HG03196 (cell line): ENCODE data around the gene FABP2.
"Not testable (repeated sequence)": the region's sequence is repeated elsewhere in the genome, so short reads cannot be mapped to it uniquely, and the experiment has no call there.

Source experiments
- ATAC-seq: cut with Tn5 transposase; IDR thresholded peaks from one replicate; pipeline ENCODE4 v1.9.1; 2021; ENCODE audit not compliant: unreplicated experiment

The FABP2 gene

DNA sequence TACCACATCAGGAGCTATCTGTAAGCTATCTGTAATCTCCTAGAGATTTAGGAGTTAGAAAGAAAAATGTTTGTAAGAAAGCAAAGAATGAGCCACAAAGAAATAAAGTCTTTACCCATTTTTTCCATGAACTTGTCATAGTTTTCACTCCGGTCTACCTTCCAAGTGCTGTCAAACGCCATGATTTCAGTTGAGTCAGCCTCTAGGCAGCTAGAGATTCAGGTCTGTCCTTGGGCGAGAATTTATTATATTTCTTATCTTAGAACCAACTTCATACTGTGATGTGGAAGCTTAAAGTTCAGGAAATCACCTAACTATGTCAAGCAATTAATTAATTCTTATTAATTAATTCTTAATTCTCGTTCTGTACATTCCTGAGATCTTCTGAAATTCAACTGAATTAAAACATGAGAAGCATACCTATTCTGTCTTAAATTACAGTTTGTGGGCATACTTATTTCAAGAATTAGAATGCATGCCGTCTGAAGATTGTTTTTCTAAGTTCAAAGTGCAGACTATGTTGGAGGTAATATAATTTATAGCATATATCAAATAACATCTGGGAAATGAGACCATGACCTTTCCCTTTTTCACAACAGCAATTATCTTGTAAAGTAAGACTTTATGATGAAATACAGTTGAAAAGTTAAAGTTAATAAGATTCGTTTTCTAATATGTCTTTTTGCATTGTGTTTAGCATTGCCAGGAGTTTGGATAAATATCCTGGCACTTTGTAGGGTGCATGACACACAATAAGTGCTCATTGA, at the start of gene FABP2:
FABP2 (minus strand) TSS at position 218 of the 767 bp plus-strand sequence; CDS start at position 182, 36 bp downstream.
- ATAC-seq: no peak

DNA sequence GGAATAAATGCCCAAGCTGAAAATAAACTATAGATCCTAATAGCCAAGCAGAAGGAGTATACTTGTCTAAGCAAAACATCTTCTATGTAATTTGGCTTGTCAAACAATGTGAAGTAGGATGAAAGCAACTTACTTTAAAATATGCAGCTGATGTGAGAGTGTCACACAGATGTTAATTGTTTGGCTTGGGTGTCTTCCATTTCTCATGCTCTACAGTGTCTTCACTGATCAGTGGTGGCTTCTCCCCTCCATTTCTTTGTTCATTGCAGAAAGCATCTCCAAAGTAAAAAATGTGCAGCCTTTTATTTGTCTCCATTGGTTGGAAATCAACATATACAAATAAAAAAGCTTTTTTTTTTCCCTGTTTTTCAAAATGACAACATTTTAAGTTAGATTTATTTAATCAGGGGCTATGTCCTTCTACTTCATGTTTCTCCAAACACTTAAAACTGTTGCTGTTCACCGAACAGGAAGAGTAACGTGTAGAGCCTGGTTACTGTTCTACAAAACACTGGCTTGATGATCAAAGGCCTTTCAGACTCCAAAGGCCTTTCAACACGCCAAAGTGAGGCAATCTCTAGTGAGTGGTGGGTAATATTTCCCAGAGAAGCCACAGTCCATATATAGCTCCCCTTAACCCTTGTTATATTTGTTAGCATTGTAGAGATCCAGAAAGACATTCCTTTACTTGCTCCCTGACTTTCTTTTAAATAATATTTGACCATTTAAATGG, 49.2 kb upstream of the FABP2 start:
- not testable (repeated sequence) for ATAC-seq

DNA sequence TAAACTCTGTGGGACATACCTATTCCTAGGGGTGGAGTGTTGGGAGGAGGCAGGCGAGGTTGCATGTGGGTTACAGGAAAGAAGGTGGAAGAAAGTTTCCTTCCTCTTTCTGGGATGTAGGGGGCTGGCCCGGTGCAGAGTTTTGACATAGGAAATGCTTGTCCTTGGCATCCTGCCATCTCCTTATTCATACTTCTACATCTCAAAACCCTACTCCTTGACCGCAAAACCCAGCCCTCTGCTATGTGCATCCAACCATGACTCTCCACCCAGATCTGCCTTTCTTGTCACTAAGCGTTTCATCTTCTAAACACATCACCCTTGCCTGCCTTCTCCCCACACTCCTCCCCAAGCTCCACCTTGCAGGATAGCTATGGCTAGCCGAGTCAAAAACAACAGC, 48.5 kb upstream of the FABP2 start:
- ATAC-seq: peak; percentile 97

DNA sequence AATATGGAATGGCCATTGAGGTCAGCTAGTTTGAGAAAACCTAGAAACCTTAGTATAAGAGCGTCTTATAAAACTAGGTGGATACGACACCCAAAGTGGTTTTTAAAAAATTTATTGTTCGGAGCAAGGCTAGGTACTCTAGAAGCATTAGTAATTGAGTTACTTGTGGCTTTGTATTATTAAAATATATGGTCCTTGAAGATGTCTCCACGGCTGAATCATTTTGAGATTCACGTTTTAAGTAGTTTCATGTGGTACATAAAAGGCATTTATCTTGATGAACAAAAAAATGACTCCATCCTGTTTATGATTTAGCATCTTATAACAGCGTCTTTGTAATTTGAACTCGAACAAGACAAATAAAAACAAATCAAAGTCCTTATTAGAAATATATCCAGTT, 44.9 kb upstream of the FABP2 start:
- ATAC-seq: not testable (repeated sequence)

DNA sequence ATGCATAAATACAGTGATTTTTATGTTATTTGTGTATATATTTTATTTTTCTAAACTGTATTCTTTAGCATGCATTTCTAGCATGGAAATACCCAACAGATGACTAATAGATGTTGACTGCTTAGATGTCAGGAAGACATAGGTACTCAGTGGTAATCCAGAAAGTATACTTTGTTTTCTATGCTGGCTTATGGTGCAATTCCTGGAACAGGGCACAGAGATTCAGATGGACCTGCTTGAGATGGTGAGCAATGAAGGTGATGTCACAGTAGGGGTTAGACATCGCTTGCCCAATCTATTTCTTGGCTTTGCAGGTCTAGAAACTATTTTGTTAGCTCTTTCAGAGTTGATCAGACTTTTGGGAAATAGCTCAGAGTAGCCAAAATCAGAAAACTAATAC, 42.3 kb upstream of the FABP2 start:
- ATAC-seq: not testable (repeated sequence)

DNA sequence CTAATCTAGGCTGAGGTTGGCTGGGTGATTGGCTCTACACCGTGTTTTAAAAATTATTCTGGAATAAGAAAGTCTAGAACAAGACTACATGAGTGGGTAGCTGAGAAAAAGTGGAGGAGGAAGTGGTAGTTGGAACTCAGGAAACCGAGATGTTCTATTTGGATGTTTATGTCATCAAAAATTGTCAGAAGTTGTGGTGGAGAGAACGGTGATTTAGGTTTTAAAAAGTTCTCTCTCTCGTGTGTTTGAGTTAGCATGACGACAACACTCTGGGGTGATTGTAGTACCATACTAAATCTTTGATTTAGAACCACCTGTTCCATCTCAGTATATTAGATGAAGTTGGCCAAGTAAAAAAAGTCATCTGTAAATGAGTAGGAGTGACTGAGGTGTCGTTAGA, 41.4 kb upstream of the FABP2 start:
- ATAC-seq: not testable (repeated sequence)

DNA sequence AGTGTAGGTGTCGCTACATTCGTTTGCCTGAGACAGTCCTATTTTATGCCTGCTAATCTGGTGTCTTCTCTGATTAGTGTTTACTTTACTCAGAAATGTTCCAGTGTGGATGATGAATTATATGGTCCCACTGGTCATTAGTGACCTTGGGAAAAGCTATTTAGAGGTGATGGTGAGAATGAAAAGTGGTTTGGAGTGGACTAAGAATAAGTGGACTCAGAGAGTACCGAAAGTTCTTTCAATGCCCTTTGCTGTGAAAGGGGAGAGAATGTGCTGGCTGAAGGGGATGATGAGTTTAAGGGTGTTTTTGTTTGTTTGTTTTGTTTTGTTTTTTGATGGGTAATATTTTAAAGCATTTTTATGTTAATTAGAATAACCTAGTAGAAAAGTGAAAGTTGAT, 40.5 kb upstream of the FABP2 start:
- not testable (repeated sequence) for ATAC-seq

DNA sequence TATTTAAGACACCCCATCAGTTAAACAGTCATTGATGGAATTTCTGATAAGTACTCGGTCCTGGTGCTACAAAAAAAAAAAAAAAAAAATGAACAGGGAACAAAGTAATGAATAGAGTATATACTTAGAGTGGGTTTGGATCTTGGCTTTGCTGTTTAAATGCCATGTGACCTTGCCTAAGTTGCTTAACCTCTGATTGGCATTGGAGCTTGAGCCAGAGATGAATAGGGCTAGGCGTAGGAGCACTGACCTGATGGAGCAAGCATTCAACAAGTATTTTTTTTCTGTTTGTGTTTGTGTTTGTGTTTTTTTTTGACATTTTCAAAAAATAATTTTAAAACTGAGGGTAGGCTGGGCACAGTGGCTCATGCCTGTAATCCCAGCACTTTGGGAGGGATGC, 37.9 kb upstream of the FABP2 start:
- not testable (repeated sequence) for ATAC-seq

DNA sequence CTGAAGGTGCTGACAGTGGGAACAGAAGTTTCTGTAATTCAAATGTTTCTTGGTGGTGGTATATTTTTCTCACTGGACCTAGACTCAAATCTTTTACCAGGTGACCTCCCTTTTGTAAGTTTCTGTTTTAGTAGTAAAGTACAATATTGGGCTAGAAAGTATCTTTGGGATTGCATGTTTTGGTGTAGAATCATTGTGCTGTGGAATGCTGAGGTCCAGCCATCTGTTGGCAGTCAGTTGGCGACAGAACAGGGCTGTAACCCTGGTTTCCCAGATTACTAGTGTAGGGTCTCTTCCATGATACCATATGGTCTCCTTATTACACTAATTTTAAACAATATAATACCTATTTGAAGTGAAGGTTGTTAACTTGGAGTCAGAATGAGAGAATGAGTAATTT, 34.9 kb upstream of the FABP2 start:
- ATAC-seq: not testable (repeated sequence)

DNA sequence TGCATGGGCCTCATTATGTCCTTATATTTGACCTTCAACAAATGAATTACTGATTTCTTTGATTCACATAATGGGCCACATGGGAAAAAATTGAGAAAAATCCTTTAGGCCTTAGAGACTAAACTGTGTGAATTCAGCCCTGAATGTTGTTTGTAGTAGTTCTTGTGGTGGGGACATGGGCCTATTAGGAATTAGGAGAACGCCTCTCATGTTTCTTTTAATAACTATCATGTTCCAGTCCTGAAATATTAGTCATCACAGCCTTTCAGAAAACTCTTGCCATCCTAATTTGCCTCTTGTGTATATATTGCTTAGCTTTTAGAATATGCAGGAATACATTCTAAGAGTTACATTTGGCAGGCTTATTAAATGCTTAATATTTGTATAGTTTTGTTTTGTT, 34.1 kb upstream of the FABP2 start:
- not testable (repeated sequence) for ATAC-seq

DNA sequence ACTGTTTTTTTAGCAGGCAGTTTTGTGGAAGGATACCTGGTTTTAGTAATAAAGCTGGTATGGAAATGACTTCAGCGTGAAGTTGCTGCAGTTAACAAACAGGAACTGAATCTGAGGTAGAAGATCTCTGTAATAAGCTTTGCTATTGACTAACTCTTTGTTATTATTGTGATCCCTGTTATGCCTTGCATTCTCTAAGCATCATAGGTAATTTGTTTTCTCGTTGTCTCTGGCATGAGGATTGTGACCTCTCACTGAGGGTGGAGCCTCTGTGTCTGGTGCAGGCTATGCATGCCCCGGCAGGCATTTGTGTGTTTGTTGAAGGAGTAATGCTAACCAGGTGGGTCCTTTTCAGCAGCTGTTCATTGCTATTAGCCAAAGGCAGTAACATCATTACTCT, 31.4 kb upstream of the FABP2 start:
- not testable (repeated sequence) for ATAC-seq

DNA sequence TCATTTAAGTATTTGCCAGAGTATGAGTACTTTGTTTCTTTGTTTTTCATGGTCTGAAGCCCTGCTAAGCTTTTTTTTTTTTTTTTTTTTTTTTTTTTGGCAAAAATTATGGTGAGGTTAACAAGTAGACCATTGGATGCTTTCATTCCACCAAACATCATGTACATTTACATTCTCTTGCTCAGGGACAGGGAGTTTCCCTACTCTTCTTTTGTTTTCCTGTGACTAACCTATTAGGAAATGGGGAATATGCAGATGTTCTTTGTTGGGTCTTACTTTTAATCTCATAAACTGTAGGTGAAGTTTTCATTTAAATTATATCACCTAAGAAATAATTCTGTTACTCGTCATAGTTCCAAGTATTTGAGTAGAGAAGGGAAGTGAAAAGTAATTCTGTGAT, 26.2 kb upstream of the FABP2 start:
- ATAC-seq: not testable (repeated sequence)

DNA sequence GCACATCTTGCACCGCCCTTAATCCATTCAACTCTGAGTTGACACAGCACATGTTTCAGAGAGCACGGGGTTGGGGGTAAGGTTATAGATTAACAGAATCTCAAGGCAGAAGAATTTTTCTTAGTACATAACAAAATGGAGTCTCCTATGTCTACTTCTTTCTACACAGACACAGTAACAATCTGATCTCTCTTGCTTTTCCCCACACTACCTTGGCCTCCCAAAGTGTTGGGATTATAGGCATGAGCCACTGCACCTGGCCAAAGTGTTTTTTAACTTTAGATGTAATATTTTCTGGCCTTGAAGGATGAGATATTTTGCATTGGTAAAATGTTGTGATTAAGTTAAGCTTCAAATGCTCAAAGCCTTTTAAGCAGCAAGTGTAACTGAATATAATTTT, 21.4 kb upstream of the FABP2 start:
- not testable (repeated sequence) for ATAC-seq

DNA sequence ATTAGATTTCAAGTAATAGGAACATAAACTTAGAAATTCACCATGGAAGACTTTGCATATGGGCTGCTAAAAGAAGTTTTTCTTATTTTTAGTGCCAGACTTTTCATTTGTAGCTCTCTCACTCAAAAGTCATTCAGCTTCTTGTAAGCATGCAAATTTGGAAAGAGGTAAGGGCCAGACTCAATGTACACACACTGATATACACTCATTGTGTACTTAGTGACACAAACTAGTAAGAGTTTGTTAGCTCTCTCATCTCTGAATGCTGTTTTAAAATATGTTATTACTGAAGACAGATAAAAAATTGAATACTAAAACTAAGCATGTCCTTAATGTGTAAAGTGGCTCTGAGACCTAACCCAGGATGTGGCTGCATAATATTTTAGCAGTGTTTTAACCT, 18.0 kb upstream of the FABP2 start:
- not testable (repeated sequence) for ATAC-seq

DNA sequence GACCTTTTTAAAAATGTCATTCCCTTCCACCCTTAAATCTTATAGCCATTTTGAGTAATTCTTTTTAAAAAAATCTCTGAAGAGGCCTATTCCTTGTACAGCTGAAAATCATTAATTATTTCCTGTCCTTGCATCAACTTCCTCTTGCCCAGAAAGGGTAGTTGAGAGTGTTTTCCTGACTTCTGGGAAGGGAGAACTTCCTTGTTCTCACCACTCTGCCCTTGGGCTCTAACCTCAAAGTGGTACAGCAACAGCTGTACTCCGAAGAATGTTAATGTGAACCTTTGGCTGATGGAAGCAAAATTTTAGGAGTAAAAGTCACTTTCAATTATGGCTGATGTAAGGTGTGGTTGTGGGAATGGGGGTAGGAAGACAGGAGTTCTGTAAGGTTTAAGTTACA, 15.1 kb upstream of the FABP2 start:
- no peak for ATAC-seq

DNA sequence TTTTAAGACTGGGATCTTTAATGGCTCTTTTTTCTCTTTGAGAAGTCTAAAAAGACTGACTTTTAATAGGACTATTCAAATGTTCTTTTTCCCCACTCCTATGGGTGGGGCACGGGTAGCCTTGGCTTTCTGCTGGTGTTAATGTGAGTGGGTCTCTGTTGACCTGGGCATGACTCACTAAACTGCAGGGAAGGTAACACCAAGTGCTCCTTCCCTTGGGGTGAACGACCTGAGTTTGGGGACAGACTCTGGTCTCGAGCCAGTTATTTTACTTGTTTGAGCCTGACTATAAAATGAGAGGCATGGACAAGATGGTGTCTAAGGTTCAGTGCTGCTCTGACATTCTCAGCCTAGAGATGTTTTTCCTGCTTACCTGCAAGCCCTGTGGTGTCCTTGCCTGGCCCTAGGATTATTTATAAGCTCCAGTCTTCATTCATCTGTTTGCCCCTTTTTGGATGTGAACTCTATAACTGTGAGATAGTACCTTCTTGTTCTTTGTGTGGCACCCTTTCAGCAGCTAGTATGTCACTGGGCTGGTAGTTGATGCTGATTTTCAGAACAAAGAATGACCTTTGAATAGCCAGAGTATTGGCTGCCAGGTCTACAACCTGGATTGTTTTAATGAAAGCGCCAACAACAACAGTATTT, 14.5 kb upstream of the FABP2 start:
- ATAC-seq: not testable (repeated sequence)

DNA sequence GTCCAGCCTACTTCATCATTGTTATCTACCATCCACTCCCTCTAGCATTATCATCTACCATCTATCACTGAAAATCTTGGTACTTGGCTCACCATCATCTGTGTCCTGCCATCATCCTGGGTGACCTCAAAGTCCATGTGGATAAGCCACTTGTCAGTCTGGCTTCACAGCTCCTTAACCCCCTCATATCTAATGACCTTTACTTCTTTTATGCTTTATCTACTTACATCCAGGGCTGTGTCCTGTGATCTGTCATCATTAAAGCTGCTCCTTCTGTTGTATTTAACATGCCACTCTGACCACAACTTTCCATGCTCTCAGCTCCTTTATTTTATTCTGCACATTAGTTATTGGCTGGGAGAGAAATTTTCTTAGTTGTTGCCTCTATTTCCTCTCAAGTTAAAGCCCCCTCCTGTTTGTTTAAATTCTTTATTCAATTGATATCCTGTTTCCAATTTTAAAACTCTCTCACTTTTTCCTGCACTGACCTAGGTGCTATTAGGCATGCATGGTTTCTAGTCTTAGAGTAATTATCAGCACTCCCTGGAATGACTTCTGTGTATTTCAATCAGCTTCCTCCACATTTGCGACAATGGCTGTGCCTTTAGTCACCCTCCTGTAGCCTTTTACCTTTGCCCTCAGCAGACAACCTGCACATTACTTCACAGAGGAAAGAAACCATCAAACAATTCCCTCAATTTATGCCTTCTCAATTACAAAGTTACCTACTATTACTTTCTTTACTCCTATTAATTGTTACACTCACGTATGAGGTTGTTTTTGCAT, 8.1 kb upstream of the FABP2 start:
- ATAC-seq: no peak

DNA sequence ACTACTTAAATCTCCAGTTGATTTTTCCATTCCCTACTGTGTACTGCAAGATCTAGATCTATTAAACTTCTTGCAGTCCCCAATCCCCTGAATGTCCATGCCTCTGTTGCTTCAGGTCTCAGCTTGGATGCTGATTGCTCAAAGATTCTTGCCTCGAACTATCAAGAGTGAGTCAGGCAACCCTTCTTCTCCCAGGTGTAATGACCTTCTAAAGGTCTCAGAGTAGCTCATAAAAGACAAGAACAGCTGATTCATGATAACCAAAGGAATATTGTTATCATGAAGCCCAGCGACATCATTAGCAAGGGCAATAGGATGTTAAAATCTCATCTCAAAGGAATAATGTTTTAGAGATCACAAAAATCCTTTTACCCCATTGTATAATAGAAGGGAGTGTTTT, 6.8 kb upstream of the FABP2 start:
- no peak for ATAC-seq

DNA sequence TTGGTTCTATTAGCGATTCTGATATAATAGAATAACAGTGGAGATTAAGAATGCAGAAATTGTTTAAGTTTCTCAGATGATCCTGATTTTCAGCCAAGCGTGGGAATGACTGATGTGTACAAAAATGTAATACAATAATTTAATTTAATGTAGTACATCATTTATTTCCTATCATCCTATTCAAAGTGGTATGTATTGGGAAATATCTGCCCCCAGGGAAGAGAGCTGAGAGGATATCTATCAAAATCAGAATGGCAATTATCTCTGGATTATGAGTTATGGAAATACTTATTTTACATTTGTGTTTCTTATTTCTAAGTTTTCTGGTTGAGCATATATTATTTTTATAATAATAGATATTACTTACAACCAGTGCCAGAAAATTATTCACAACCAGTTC, 3.9 kb downstream of the FABP2 start:
- no peak for ATAC-seq

DNA sequence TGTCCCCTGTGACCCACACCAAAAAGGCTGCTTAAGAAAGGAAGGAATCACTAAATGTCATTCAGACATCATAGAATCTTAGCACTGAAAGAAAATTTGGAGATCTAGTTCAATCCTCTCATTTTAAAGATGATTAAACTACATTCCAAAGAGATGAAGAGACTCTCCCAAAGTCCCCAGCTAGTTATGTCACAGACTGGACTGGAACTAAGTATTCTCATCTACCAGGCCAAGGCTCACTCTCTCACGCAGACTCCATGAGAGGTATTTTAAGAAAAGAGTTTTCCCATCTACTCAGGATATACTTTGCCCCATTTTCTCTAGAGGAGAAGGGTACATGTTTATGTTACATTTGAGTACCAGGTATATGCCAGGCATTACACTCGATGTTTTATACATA, 6.9 kb downstream of the FABP2 start:
- no peak for ATAC-seq

DNA sequence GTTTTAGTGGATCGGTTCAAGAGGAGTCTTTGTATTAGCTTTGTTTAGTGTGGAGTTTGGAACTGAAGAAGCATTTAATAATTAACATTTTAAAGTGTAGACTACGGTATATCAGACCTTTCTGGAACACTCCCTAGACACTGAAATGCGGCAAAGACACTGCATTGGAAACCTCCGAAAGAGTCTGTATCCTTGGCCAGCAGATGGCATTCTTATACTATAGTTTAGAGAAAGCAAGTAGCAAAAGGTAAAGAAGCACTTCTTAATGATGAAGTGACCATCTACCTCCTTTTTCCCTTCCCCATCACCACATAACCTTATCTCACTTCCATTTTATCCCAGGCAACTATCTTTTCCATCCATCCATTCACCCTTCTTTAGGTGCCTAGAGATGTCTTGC, 7.6 kb downstream of the FABP2 start:
- ATAC-seq: no peak
